Measurements from ENCODE around the gene FOXN3.

- TF ChIP-seq POLR2A (IDR thresholded peaks at IDR 0.05) (no peak), CTCF (IDR thresholded peaks at IDR 0.05) (no peak)
These were observed 222.7 kb downstream of the FOXN3 start for GRCh38 chr14:89194376-89194775.
